Left ventricle myocardium inferior (tissue), 1 donor: Measurements from ENCODE around the gene MIEF2. TPM values are rescaled to one million over a fixed set of nuclear protein-coding genes. Genes with fewer than 3 reads are reported as not detected.

ENCODE experiments used
- DNase-seq: peaks from one replicate; pipeline ENCODE4 v3.0.0-alpha.2; 2020
- H3K27ac ChIP-seq: fragments of 200-600 bp; replicated peaks from 2 replicates; pipeline ENCODE4 v1.8.0; 2021
- H3K27me3 ChIP-seq: fragments of 200-600 bp; 2 replicates; pipeline ENCODE4 v1.8.0; 2021; ENCODE audit warnings: low read depth
- H3K36me3 ChIP-seq: fragments of 200-600 bp; 2 replicates; pipeline ENCODE4 v1.8.0; 2021
- H3K4me1 ChIP-seq: fragments of 200-600 bp; 2 replicates; pipeline ENCODE4 v1.8.0; 2021
- H3K4me3 ChIP-seq: fragments of 200-600 bp; 2 replicates; pipeline ENCODE4 v1.8.0; 2021; ENCODE audit warnings: mild to moderate bottlenecking, moderate library complexity
- H3K9me3 ChIP-seq: fragments of 200-600 bp; replicated peaks from 2 replicates; pipeline ENCODE4 v1.8.0; 2021
- intact Hi-C: fragments of 100-400 bp; cut with micrococcal nuclease; formaldehyde crosslinking; loops from one replicate; pipeline ENCODE4 v1.11.0; 2022
- total RNA-seq: library from RNA; stranded (reverse); fragmentation: NEBNext Ultra II Directional; extraction: Animal tissue kit (Norgen Biotek cat#: 25700); gene quantifications from one replicate; pipeline ENCODE4 v1.2.1, GENCODE V29; 2021
- TF ChIP-seq, protein P1 (sequence below): fragments of 200-600 bp; IDR thresholded peaks from 2 replicates; pipeline ENCODE4 v1.8.0; 2021; ENCODE audit warnings: antibody characterized with exemption, mild to moderate bottlenecking, borderline replicate concordance
- donor health status: DM: no; HTN: yes; CAD: no; lungs with severe emphysema.

Gene MIEF2
- total RNA-seq, 1 donor from 2014 or later = 37.0 TPM

DNA sequence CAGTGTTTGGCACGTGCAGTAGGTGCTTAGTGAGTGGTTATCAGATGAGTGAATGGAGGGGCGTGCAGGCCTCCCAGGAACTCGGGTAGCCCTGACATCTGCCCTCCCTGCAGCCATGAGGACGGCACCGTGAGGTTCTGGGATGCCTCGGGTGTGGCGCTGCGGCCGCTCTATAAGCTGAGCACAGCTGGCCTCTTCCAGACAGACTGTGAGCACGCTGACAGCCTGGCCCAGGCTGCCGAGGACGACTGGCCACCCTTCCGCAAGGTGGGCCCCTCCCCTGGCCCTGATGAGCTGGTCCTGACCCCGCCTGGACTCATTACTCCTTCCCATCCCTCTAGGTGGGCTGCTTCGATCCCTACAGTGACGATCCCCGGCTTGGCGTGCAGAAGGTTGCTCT is 24.0 kb upstream of the MIEF2 start:
- no peaks in the 10 kb centered on the region for H3K9me3 ChIP-seq
- peaks cover 9% of the 10 kb centered on the region for H3K4me1 ChIP-seq
- no peak overlapping the region for H3K4me3 ChIP-seq
- H3K27ac ChIP-seq = no peak overlapping the region
- H3K36me3 ChIP-seq = peaks cover 56% of the 10 kb centered on the region
- TF ChIP-seq, protein P1, sequence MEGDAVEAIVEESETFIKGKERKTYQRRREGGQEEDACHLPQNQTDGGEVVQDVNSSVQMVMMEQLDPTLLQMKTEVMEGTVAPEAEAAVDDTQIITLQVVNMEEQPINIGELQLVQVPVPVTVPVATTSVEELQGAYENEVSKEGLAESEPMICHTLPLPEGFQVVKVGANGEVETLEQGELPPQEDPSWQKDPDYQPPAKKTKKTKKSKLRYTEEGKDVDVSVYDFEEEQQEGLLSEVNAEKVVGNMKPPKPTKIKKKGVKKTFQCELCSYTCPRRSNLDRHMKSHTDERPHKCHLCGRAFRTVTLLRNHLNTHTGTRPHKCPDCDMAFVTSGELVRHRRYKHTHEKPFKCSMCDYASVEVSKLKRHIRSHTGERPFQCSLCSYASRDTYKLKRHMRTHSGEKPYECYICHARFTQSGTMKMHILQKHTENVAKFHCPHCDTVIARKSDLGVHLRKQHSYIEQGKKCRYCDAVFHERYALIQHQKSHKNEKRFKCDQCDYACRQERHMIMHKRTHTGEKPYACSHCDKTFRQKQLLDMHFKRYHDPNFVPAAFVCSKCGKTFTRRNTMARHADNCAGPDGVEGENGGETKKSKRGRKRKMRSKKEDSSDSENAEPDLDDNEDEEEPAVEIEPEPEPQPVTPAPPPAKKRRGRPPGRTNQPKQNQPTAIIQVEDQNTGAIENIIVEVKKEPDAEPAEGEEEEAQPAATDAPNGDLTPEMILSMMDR = no peak
- H3K27me3 ChIP-seq = no peaks in the 10 kb centered on the region
- intact Hi-C loops = no loop called here
- DNase-seq = no peak

GRCh38 chr17:18237461-18237860 is 23.0 kb upstream of the MIEF2 start:
- intact Hi-C loops = no loop called here
- no peak for DNase-seq
- H3K4me3 ChIP-seq = no peak overlapping the region
- H3K36me3 ChIP-seq = peaks cover 65% of the 10 kb centered on the region
- no peaks in the 10 kb centered on the region for H3K9me3 ChIP-seq
- peaks cover 9% of the 10 kb centered on the region for H3K4me1 ChIP-seq
- no peaks in the 10 kb centered on the region for H3K27me3 ChIP-seq
- TF ChIP-seq, protein P1 = no peak
- H3K27ac ChIP-seq = no peak overlapping the region

- Histone ChIP-seq H3K36me3 (peaks cover 71% of the 10 kb centered on the region), H3K27ac (no peak overlapping the region), H3K4me1 (peaks cover 9% of the 10 kb centered on the region), H3K4me3 (no peak overlapping the region), H3K27me3 (no peaks in the 10 kb centered on the region), H3K9me3 (no peaks in the 10 kb centered on the region)
- intact Hi-C loops = no loop called here
- TF ChIP-seq, protein P1 = no peak
- DNase-seq = no peak
Observed at GRCh38 chr17:18238299-18238698, 22.2 kb upstream of the MIEF2 start.

GRCh38 chr17:18240449-18240848 is 20.0 kb upstream of the MIEF2 start:
- H3K4me3 ChIP-seq = no peak overlapping the region
- no peaks in the 10 kb centered on the region for H3K9me3 ChIP-seq
- TF ChIP-seq, protein P1 = no peak
- DNase-seq = no peak
- H3K27me3 ChIP-seq = no peaks in the 10 kb centered on the region
- peaks cover 72% of the 10 kb centered on the region for H3K36me3 ChIP-seq
- peaks cover 9% of the 10 kb centered on the region for H3K4me1 ChIP-seq
- H3K27ac ChIP-seq = no peak overlapping the region
- intact Hi-C loops = no loop called here

- TF ChIP-seq, protein P1 = no peak
- peaks cover 72% of the 10 kb centered on the region for H3K36me3 ChIP-seq
- intact Hi-C loops = no loop called here
- no peak overlapping the region for H3K4me3 ChIP-seq
- no peak overlapping the region for H3K27ac ChIP-seq
- no peak for DNase-seq
- H3K4me1 ChIP-seq = peaks cover 9% of the 10 kb centered on the region
- H3K9me3 ChIP-seq = no peaks in the 10 kb centered on the region
- no peaks in the 10 kb centered on the region for H3K27me3 ChIP-seq
Observed at GRCh38 chr17:18241229-18241871, 19.1 kb upstream of the MIEF2 start.
